ENCODE measurements around the gene CACNA1G.

GRCh38 chr17:50534979-50535326 lies 25.6 kb upstream of the CACNA1G start:
- TF ChIP-seq, protein P1, sequence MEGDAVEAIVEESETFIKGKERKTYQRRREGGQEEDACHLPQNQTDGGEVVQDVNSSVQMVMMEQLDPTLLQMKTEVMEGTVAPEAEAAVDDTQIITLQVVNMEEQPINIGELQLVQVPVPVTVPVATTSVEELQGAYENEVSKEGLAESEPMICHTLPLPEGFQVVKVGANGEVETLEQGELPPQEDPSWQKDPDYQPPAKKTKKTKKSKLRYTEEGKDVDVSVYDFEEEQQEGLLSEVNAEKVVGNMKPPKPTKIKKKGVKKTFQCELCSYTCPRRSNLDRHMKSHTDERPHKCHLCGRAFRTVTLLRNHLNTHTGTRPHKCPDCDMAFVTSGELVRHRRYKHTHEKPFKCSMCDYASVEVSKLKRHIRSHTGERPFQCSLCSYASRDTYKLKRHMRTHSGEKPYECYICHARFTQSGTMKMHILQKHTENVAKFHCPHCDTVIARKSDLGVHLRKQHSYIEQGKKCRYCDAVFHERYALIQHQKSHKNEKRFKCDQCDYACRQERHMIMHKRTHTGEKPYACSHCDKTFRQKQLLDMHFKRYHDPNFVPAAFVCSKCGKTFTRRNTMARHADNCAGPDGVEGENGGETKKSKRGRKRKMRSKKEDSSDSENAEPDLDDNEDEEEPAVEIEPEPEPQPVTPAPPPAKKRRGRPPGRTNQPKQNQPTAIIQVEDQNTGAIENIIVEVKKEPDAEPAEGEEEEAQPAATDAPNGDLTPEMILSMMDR (IDR thresholded peaks at IDR 0.05; ENCODE audit: low read length): no peak
- TF ChIP-seq EZH2 (IDR thresholded peaks at IDR 0.05; ENCODE audit: borderline replicate concordance, low read length): no peak
